Endothelial cell of coronary artery (primary cell): Measurements from ENCODE around the gene CDK17. TPM values are rescaled to one million over a fixed set of nuclear protein-coding genes. Genes with fewer than 3 reads are reported as not detected.

Source experiments
- total RNA-seq: library from RNA; depleted of rRNA; stranded (reverse); fragments of >200 nt; gene quantifications from 2 replicates; pipeline ENCODE4 v1.2.3, GENCODE V29; 2014

Gene CDK17
- 186 and 207 TPM in 2 replicates for total RNA-seq

GRCh38 chr12:96399919-96400630 is at the start of gene CDK17:
Gene CDK17 (minus strand): TSS chr12:96400439. CDS start chr12:96334836, 65,603 bp downstream.

Other genes with a start within 250 kb of the CDK17 start
- gene ELK3, start 206.1 kb downstream of the CDK17 start, total RNA-seq = 29.3 and 32.9 TPM in 2 replicates
- 18.4 and 22.4 TPM in 2 replicates for gene CFAP54, start 89.1 kb upstream of the CDK17 start, total RNA-seq